EL (cell line): ENCODE data around the gene LTB4R2.

Experiments used
- DNase-seq: peaks from one replicate; pipeline ENCODE4 v3.0.0-alpha.2; 2016

Gene LTB4R2

DNA sequence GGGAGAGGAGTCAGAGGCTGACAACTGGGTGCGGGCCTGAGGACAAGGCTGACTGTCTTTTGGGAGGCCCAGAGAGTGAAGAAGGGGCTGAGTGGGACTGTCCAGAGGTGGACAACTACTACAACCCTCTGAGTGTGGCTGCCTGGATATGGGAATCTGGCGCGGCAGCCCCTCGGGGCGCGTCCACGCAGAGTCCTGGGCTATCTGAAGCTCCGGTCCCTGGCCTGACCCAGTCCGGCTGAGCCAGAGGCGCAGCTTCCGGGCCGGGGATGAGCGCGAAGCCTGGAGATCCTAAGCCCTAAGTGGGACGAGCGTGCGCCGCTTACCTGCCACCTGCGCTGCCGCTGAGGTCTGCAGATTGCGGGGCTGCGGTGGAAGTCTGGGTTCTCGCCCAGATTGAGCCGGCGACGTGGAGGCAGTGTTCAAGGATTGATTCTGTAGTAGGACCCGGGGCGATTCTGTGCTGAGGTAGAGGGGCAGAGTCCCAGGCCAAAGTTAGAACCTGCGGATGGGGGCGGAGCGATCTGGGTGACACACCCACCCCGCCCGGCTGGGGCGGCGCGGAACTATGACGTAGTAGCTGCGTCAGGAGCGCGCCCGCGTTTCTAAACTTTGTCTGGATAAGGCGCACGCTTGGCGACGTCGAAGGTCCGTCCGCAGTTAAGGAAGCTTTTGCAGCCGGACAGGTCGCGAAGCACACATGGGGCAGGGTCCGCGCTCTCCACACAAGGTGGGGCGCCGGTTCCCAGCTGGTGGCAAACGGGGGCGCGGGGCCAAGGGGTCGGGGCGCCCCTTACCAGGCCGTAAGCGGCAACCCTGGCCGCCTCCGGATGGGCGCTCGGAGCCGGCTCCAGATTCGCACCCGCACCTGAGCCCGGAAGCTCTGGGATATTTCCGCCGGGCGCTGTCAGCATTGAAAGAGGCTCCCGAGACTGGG is 10.4 kb upstream of the LTB4R2 start, which contains the start of the genes DHRS1 and NOP9:
Gene DHRS1 (minus strand): TSS at position 526 of the 937 bp plus-strand sequence. CDS start 674 bp downstream, outside the sequence.
Gene NOP9 (plus strand): TSS at position 596 of the 937 bp plus-strand sequence. CDS start 105 bp downstream, at position 701.
- peak; percentile 88 for DNase-seq

DNA sequence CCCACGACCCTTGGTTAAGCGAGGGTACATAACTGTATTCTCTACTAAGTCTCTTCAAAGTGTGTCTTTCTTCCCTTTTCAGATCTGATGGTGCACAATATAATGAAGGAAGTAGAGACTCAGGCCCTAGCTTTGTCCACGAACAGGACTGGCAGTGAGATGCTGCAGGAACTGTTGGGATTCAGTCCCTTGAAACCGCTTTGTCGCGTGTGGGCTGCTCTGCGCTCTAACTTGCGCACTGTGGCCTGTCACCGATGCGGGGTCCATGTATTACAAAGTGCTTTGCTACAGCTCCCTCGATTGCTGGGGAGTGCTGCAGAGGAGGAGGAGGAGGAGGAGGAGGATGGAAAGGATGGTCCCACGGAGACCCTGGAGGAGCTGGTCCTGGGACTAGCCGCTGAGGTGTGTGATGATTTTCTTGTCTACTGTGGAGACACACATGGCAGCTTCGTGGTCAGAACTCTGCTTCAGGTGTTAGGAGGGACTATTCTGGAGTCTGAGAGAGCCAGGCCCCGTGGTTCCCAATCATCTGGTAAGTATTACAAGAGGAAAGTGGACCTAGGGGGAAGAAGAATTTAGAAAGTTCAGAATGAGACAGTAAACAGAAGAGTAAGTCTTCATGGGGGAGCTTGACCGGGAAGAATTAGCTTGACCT is 9.5 kb upstream of the LTB4R2 start:
- no peak for DNase-seq

- DNase-seq: no peak
Observed at GRCh38 chr14:24304019-24304387, 5.9 kb upstream of the LTB4R2 start.

- no peak for DNase-seq
Observed at GRCh38 chr14:24307156-24307574, 2.8 kb upstream of the LTB4R2 start.

GRCh38 chr14:24307575-24308341 is 2.2 kb upstream of the LTB4R2 start, which contains the start of gene CIDEB:
Gene CIDEB (minus strand): TSS chr14:24307977. CDS start chr14:24307858, 119 bp downstream.
- DNase-seq: peak; percentile 64

DNA sequence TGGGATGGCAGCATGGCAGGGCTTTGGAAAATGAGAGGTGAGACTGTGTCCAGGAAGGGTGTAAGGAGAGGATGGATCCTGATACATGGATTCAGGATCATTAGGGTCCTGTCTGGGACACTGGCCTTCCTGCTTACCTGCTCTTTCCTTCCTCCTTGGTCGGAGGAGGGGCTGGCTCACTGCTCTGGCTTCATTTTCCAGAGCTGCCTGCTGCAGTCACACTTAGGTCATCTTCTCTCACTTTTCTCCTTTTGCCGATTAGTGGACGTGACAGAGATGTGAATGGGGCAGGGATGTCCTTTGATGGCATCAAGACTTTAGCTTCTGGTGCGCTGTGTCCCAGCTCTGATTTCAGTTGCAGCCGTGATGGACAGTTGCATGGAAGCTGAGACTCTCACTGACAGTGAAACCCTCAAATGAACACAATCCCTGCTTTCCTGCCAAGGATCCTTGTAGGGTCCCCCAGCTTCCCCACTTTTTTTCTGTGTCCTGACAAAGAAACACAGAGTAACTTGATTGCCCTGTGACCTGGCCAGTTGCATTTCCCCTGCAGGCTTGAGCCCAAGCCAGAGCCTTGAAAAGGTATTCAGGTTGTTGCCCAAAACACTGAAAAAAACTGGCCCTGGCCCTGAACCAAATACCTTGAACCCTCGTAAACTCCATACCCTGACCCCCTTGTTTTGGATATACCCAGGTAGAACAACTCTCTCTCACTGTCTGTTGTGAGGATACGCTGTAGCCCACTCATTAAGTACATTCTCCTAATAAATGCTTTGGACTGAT is 1.4 kb upstream of the LTB4R2 start:
- no peak for DNase-seq

- DNase-seq: no peak
Observed at GRCh38 chr14:24310265-24310645, 315 bp downstream of the LTB4R2 start.

DNA sequence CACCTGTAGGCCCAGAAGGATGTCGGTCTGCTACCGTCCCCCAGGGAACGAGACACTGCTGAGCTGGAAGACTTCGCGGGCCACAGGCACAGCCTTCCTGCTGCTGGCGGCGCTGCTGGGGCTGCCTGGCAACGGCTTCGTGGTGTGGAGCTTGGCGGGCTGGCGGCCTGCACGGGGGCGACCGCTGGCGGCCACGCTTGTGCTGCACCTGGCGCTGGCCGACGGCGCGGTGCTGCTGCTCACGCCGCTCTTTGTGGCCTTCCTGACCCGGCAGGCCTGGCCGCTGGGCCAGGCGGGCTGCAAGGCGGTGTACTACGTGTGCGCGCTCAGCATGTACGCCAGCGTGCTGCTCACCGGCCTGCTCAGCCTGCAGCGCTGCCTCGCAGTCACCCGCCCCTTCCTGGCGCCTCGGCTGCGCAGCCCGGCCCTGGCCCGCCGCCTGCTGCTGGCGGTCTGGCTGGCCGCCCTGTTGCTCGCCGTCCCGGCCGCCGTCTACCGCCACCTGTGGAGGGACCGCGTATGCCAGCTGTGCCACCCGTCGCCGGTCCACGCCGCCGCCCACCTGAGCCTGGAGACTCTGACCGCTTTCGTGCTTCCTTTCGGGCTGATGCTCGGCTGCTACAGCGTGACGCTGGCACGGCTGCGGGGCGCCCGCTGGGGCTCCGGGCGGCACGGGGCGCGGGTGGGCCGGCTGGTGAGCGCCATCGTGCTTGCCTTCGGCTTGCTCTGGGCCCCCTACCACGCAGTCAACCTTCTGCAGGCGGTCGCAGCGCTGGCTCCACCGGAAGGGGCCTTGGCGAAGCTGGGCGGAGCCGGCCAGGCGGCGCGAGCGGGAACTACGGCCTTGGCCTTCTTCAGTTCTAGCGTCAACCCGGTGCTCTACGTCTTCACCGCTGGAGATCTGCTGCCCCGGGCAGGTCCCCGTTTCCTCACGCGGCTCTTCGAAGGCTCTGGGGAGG is 985 bp downstream of the LTB4R2 start, which contains the start of gene LTB4R:
Gene LTB4R (plus strand): TSS at position 857 of the 959 bp plus-strand sequence. CDS start 4,150 bp downstream, outside the sequence.
- DNase-seq: peak; percentile 77

GRCh38 chr14:24311837-24312615 is 2.1 kb downstream of the LTB4R2 start:
- no peak for DNase-seq

DNA sequence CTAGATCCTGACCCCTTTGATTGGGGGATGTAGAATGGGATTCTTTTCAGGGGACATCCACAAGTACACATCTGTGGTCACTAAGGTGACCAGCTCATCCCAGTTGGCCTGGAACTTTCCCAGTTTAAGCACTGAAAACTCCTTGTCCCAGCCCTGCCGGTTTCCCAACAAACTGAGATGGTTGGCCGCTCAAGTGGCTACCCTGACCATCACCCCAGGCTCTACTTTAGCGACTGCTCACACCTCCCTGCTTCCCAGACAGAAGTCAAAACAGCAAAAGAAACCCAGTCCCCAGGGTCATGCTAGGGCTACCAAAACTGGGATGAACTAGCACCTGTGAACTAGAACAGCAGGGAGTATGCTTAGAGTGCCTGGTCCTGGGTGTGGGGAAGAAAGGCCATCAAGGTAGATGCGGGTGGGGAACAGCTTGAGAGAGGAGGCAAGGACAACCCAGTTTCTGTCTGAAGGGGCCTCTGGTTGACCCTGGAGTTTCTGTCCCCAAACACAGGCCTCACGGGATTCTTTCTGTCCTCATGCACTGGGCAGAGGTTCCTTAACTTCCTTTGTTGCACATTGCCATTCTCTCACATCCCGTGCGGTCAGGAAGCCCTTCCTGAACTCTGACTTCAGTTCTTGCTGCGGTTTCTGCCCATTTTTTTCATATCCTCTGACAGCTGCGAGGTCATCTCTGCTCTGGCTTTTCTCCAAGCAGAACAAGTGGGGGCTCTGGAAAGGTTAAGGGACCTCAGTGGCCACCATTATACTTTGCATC is 3.0 kb downstream of the LTB4R2 start:
- DNase-seq: no peak

- no peak for DNase-seq
Observed at GRCh38 chr14:24313913-24314312, 4.0 kb downstream of the LTB4R2 start.

GRCh38 chr14:24314377-24315193 is 4.6 kb downstream of the LTB4R2 start:
- no peak for DNase-seq

- no peak for DNase-seq
Observed at GRCh38 chr14:24315243-24315806, 5.4 kb downstream of the LTB4R2 start.

DNA sequence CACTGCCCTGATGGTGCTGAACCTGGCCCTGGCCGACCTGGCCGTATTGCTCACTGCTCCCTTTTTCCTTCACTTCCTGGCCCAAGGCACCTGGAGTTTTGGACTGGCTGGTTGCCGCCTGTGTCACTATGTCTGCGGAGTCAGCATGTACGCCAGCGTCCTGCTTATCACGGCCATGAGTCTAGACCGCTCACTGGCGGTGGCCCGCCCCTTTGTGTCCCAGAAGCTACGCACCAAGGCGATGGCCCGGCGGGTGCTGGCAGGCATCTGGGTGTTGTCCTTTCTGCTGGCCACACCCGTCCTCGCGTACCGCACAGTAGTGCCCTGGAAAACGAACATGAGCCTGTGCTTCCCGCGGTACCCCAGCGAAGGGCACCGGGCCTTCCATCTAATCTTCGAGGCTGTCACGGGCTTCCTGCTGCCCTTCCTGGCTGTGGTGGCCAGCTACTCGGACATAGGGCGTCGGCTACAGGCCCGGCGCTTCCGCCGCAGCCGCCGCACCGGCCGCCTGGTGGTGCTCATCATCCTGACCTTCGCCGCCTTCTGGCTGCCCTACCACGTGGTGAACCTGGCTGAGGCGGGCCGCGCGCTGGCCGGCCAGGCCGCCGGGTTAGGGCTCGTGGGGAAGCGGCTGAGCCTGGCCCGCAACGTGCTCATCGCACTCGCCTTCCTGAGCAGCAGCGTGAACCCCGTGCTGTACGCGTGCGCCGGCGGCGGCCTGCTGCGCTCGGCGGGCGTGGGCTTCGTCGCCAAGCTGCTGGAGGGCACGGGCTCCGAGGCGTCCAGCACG is 6.1 kb downstream of the LTB4R2 start:
- DNase-seq: no peak

DNA sequence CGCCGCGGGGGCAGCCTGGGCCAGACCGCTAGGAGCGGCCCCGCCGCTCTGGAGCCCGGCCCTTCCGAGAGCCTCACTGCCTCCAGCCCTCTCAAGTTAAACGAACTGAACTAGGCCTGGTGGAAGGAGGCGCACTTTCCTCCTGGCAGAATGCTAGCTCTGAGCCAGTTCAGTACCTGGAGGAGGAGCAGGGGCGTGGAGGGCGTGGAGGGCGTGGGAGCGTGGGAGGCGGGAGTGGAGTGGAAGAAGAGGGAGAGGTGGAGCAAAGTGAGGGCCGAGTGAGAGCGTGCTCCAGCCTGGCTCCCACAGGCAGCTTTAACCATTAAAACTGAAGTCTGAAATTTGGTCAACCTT is 6.6 kb downstream of the LTB4R2 start:
- no peak for DNase-seq

GRCh38 chr14:24317141-24317928 is 7.4 kb downstream of the LTB4R2 start:
- DNase-seq: peak; percentile 53
